Calu3 (cell line): ENCODE results near the gene VWA5A. TPM values are rescaled to one million over a fixed set of nuclear protein-coding genes. Genes with fewer than 3 reads are reported as not detected.

Experiments
- BruUV-seq: library from RNA; stranded (reverse); fragments of 400-500 nt; replicated peaks from 2 replicates; lab custom pipeline; 2021; lab: Mats Ljungman, UMichigan
- CTCF ChIA-PET: fragments of 300-600 bp; sonication (Branson Sonifier 250); formaldehyde crosslinking; loops from one replicate; lab custom pipeline; 2022; ENCODE audit warnings: antibody characterized with exemption; lab: Charles Lee
- DNase-seq: peaks from one replicate; pipeline ENCODE4 v3.0.0; 2022
- H3K27ac Mint-ChIP-seq: one replicate; pipeline ENCODE4 v1.8.0; 2022; ENCODE audit warnings: mixed read lengths; ENCODE audit not compliant: unreplicated experiment
- H3K27me3 Mint-ChIP-seq: one replicate; pipeline ENCODE4 v1.8.0; 2022; ENCODE audit warnings: mixed read lengths; ENCODE audit not compliant: unreplicated experiment
- H3K36me3 Mint-ChIP-seq: one replicate; pipeline ENCODE4 v1.8.0; 2022; ENCODE audit warnings: mild to moderate bottlenecking, moderate library complexity, mixed read lengths; ENCODE audit not compliant: insufficient read depth, unreplicated experiment
- H3K4me1 Mint-ChIP-seq: one replicate; pipeline ENCODE4 v1.8.0; 2022; ENCODE audit warnings: mild to moderate bottlenecking, low read depth, mixed read lengths; ENCODE audit not compliant: unreplicated experiment
- H3K4me3 Mint-ChIP-seq: one replicate; pipeline ENCODE4 v1.8.0; 2022; ENCODE audit warnings: mild to moderate bottlenecking, low read depth, moderate library complexity, mixed read lengths; ENCODE audit not compliant: unreplicated experiment
- H3K9me3 Mint-ChIP-seq: one replicate; pipeline ENCODE4 v1.8.0; 2022; ENCODE audit warnings: low read depth, mixed read lengths; ENCODE audit not compliant: unreplicated experiment
- intact Hi-C: fragments of 100-400 bp; cut with micrococcal nuclease; formaldehyde crosslinking; loops from one replicate; pipeline ENCODE4 v1.10.0; 2022; ENCODE audit not compliant: unreplicated experiment
- total RNA-seq: library from RNA; stranded (reverse); gene quantifications from 2 replicates; pipeline ENCODE4 v1.2.3, GENCODE V29; 2022
- TF ChIP-seq, protein P1 (sequence below): fragments of 200-600 bp; IDR thresholded peaks from one replicate; pipeline ENCODE4 v1.8.0; 2022; ENCODE audit warnings: antibody characterized with exemption; ENCODE audit not compliant: unreplicated experiment

Gene VWA5A
- total RNA-seq, 1 experiment from 2014 or later, result 1.9 TPM

GRCh38 chr11:124194293-124195188, 79.3 kb downstream of the VWA5A start:
- TF ChIP-seq, protein P1, sequence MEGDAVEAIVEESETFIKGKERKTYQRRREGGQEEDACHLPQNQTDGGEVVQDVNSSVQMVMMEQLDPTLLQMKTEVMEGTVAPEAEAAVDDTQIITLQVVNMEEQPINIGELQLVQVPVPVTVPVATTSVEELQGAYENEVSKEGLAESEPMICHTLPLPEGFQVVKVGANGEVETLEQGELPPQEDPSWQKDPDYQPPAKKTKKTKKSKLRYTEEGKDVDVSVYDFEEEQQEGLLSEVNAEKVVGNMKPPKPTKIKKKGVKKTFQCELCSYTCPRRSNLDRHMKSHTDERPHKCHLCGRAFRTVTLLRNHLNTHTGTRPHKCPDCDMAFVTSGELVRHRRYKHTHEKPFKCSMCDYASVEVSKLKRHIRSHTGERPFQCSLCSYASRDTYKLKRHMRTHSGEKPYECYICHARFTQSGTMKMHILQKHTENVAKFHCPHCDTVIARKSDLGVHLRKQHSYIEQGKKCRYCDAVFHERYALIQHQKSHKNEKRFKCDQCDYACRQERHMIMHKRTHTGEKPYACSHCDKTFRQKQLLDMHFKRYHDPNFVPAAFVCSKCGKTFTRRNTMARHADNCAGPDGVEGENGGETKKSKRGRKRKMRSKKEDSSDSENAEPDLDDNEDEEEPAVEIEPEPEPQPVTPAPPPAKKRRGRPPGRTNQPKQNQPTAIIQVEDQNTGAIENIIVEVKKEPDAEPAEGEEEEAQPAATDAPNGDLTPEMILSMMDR, result no peak
- intact Hi-C loops, result loop anchor here (1.0 to 10.0 kb wide), 2 partner anchors 90 to 123 kb away; no protein-coding TSS in a partner anchor
- no peak for DNase-seq
- H3K36me3 Mint-ChIP-seq, result no peaks in the 10 kb centered on the region
- no peaks in the 10 kb centered on the region for H3K4me1 Mint-ChIP-seq
- CTCF ChIA-PET, result interaction anchor here (0.9 to 3.4 kb wide), 2 partner anchors 79 to 123 kb away, joined by 3 to 13 read pairs; partner anchors contain the start of gene VWA5A
- no peak overlapping the region for H3K4me3 Mint-ChIP-seq
- BruUV-seq, result no TSS peak
- no peaks in the 10 kb centered on the region for H3K27me3 Mint-ChIP-seq
- no peak overlapping the region for H3K27ac Mint-ChIP-seq
- no peaks in the 10 kb centered on the region for H3K9me3 Mint-ChIP-seq

DNA sequence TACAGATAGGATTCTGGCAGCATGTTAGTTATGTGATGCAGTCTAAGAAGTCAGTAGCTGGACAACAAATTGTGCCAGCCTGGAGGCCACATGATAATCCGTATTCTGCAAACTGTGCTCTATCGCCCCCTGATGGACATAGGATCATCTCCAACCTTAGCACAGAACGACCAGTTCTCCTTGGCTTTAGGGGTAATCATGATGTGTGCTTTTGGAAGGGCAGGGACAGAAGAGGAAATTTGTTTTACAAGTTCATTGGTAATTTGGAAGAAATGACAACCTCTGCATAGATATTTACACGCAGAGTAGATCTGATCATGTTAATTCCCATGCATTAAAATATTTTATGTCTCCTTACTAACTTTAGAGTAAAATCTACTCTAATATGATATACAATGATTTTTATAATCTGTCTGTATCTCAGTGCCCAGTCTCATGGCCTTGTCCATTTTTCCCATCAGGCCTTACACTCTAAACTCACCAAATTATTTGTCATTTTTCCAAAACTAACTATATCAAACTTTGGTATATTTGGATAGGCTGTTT, 80.0 kb downstream of the VWA5A start:
- BruUV-seq, result no TSS peak
- H3K27me3 Mint-ChIP-seq, result no peaks in the 10 kb centered on the region
- H3K4me3 Mint-ChIP-seq, result no peak overlapping the region
- intact Hi-C loops, result loop anchor here (1.0 to 10.0 kb wide), 2 partner anchors 90 to 124 kb away; no protein-coding TSS in a partner anchor
- H3K36me3 Mint-ChIP-seq, result no peaks in the 10 kb centered on the region
- no peaks in the 10 kb centered on the region for H3K4me1 Mint-ChIP-seq
- TF ChIP-seq, protein P1, result peak; percentile 50
- H3K9me3 Mint-ChIP-seq, result no peaks in the 10 kb centered on the region
- DNase-seq, result peak; percentile 38
- H3K27ac Mint-ChIP-seq, result no peak overlapping the region
- CTCF ChIA-PET, result interaction anchor here (0.9 to 3.4 kb wide), 2 partner anchors 80 to 124 kb away, joined by 3 to 13 read pairs; partner anchors contain the start of gene VWA5A

Other genes starting within 250 kb of the VWA5A start
- not detected in 2 replicates for gene TMEM225, start 229.8 kb upstream of the VWA5A start, total RNA-seq
- gene OR8D4, start 213.3 kb upstream of the VWA5A start, total RNA-seq, result not detected in 2 replicates
- gene OR4D5, start 175.8 kb upstream of the VWA5A start, total RNA-seq, result not detected in 2 replicates
- gene OR6T1, start 171.6 kb upstream of the VWA5A start, total RNA-seq, result not detected in 2 replicates
- gene OR10S1, start 137.7 kb upstream of the VWA5A start, total RNA-seq, result not detected in 2 replicates
- not detected in 2 replicates for gene OR10G6, start 120.3 kb upstream of the VWA5A start, total RNA-seq
- not detected in 2 replicates for gene OR10G4, start 102.5 kb upstream of the VWA5A start, total RNA-seq
- gene OR10G9, start 92.4 kb upstream of the VWA5A start, total RNA-seq, result not detected in 2 replicates
- not detected in 2 replicates for gene OR10G8, start 88.7 kb upstream of the VWA5A start, total RNA-seq
- not detected in 2 replicates for gene OR10G7, start 74.1 kb upstream of the VWA5A start, total RNA-seq
- gene OR10D3, start 67.9 kb downstream of the VWA5A start, total RNA-seq, result not detected in 2 replicates
- gene OR8G1, start 125.6 kb downstream of the VWA5A start, total RNA-seq, result not detected in 2 replicates
- gene OR8G5, start 140.9 kb downstream of the VWA5A start, total RNA-seq, result not detected in 2 replicates
- gene OR8D1, start 198.5 kb downstream of the VWA5A start, total RNA-seq, result not detected in 2 replicates
- not detected in 2 replicates for gene OR8D2, start 204.7 kb downstream of the VWA5A start, total RNA-seq